DOHH2 (cell line): ENCODE results near the gene ANKRD49.

Experiments used
- H3F3A ChIP-seq: fragments of 200-600 bp; sonication (generic), shearing (Covaris generic); 2 replicates; pipeline ENCODE4 v1.6.0; 2016; ENCODE audit warnings: antibody characterized with exemption, mild to moderate bottlenecking; ENCODE audit not compliant: control insufficient read depth, insufficient read depth
- H3K27ac ChIP-seq: fragments of 200-600 bp; sonication (generic); 2 replicates; pipeline ENCODE4 v1.5.1; 2014; ENCODE audit warnings: low read depth, mild to moderate bottlenecking, low read length, moderate library complexity
- H3K27me3 ChIP-seq: fragments of 200-600 bp; sonication (generic); 2 replicates; pipeline ENCODE4 v1.6.1; 2014; ENCODE audit warnings: mild to moderate bottlenecking, low read length, mixed read lengths; ENCODE audit not compliant: control insufficient read depth
- H3K36me3 ChIP-seq: fragments of 200-600 bp; sonication (generic); 2 replicates; pipeline ENCODE4 v1.6.1; 2014; ENCODE audit warnings: mild to moderate bottlenecking, low read length, moderate library complexity, mixed read lengths; ENCODE audit not compliant: control insufficient read depth
- H3K4me1 ChIP-seq: fragments of 200-600 bp; sonication (generic); 2 replicates; pipeline ENCODE4 v1.6.1; 2014; ENCODE audit warnings: mild to moderate bottlenecking, low read length, mixed read lengths; ENCODE audit not compliant: control insufficient read depth
- H3K4me2 ChIP-seq: fragments of 200-600 bp; sonication (generic); 2 replicates; pipeline ENCODE4 v1.6.0; 2014; ENCODE audit warnings: mild to moderate bottlenecking, low read length, moderate library complexity
- H3K4me3 ChIP-seq: fragments of 200-600 bp; sonication (generic); 2 replicates; pipeline ENCODE4 v1.5.1; 2014; ENCODE audit warnings: mild to moderate bottlenecking, low read length, mixed read lengths
- H3K79me2 ChIP-seq: fragments of 200-600 bp; sonication (generic); 2 replicates; pipeline ENCODE4 v1.6.1; 2014; ENCODE audit warnings: mild to moderate bottlenecking, low read length, mixed read lengths; ENCODE audit not compliant: control insufficient read depth
- H3K9me2 ChIP-seq: fragments of 200-600 bp; sonication (generic); replicated peaks from 2 replicates; pipeline ENCODE4 v1.6.1; 2014; ENCODE audit warnings: mild to moderate bottlenecking, low read length, mixed read lengths; ENCODE audit not compliant: control insufficient read depth
- H3K9me3 ChIP-seq: fragments of 200-600 bp; sonication (generic); 2 replicates; pipeline ENCODE4 v1.6.1; 2014; ENCODE audit warnings: antibody characterized with exemption, low read length, mixed read lengths; ENCODE audit not compliant: control insufficient read depth, insufficient read depth
- H4K20me1 ChIP-seq: fragments of 200-600 bp; sonication (generic); 2 replicates; pipeline ENCODE4 v1.6.0; 2014; ENCODE audit warnings: low read depth, mild to moderate bottlenecking, antibody characterized with exemption, low read length, moderate library complexity; ENCODE audit not compliant: control insufficient read depth, insufficient read depth
- EZH2phosphoT487 ChIP-seq: fragments of 200-600 bp; sonication (generic); IDR thresholded peaks from 2 replicates; pipeline ENCODE4 v1.6.1; 2017; ENCODE audit warnings: borderline replicate concordance, mild to moderate bottlenecking, antibody characterized with exemption, low read length, moderate library complexity, mixed read lengths
- TF ChIP-seq, protein P1 (sequence below): fragments of 200-600 bp; sonication (generic); IDR thresholded peaks from one replicate; pipeline ENCODE4 v1.5.1; 2014; ENCODE audit warnings: antibody characterized with exemption, mild to moderate bottlenecking, low read depth, low read length; ENCODE audit not compliant: poor library complexity, severe bottlenecking

ANKRD49 gene

DNA sequence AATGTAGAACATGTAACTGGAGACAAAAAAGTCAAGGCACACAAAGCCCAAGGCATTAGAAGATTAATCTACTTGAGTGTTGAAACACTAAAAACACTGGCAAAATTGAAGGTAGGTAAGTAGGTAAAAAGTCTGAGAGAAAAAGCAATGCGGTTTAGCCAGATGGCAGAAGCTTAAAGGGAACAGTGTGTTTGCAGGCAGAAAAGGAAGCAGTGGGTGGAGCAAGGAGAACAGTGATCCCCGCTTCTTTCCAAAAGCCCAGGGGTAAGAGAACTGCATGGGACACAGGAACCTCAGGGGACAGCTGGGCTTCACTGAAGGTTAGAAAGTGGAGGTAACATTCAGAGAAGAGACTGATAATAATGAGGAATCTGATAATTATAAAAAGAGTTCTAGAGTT, 16.2 kb upstream of the ANKRD49 start:
- H3K27ac ChIP-seq, result no peak overlapping the region
- no peak overlapping the region for H3K4me3 ChIP-seq
- no peaks in the 10 kb centered on the region for H3K9me3 ChIP-seq
- H3K4me2 ChIP-seq, result no peak overlapping the region
- H3F3A ChIP-seq, result no peaks in the 10 kb centered on the region
- H4K20me1 ChIP-seq, result no peaks in the 10 kb centered on the region
- peaks cover 92% of the 10 kb centered on the region for H3K36me3 ChIP-seq
- TF ChIP-seq, protein P1, sequence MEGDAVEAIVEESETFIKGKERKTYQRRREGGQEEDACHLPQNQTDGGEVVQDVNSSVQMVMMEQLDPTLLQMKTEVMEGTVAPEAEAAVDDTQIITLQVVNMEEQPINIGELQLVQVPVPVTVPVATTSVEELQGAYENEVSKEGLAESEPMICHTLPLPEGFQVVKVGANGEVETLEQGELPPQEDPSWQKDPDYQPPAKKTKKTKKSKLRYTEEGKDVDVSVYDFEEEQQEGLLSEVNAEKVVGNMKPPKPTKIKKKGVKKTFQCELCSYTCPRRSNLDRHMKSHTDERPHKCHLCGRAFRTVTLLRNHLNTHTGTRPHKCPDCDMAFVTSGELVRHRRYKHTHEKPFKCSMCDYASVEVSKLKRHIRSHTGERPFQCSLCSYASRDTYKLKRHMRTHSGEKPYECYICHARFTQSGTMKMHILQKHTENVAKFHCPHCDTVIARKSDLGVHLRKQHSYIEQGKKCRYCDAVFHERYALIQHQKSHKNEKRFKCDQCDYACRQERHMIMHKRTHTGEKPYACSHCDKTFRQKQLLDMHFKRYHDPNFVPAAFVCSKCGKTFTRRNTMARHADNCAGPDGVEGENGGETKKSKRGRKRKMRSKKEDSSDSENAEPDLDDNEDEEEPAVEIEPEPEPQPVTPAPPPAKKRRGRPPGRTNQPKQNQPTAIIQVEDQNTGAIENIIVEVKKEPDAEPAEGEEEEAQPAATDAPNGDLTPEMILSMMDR, result no peak
- TF ChIP-seq EZH2phosphoT487, result no peak
- H3K9me2 ChIP-seq, result no peaks in the 10 kb centered on the region
- H3K79me2 ChIP-seq, result no peaks in the 10 kb centered on the region
- no peaks in the 10 kb centered on the region for H3K27me3 ChIP-seq
- H3K4me1 ChIP-seq, result peaks cover 4% of the 10 kb centered on the region; the same call in 1 of the 2 replicates

DNA sequence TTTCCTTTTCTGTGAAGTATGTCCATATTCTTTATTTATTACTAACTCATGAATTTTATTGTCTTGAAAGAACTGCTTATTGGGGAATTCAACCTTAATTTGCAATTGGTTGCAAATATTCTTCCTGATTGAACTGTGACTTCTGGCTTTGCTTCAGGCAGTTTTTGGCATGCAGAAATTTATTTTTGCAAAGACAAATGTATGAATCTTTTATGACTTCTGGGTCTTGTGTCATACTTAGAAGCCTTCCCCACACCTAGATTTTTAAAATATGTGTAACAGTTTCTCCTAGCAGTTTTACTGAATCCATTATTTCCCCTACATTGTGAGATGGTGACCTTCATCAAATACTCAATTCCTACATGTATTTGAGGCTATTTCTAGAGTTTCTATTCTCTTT, 12.4 kb upstream of the ANKRD49 start:
- Histone ChIP-seq H3K9me3 (no peaks in the 10 kb centered on the region), H3K4me2 (no peak overlapping the region), H3K27me3 (no peaks in the 10 kb centered on the region), H4K20me1 (no peaks in the 10 kb centered on the region), H3K36me3 (peaks cover 94% of the 10 kb centered on the region), H3F3A (no peaks in the 10 kb centered on the region), H3K4me1 (no peaks in the 10 kb centered on the region), H3K79me2 (peaks cover under 1% of the 10 kb centered on the region; the same call in 1 of the 2 replicates), H3K4me3 (no peak overlapping the region), H3K9me2 (no peaks in the 10 kb centered on the region), H3K27ac (no peak overlapping the region)
- no peak for TF ChIP-seq EZH2phosphoT487
- TF ChIP-seq, protein P1, result no peak

DNA sequence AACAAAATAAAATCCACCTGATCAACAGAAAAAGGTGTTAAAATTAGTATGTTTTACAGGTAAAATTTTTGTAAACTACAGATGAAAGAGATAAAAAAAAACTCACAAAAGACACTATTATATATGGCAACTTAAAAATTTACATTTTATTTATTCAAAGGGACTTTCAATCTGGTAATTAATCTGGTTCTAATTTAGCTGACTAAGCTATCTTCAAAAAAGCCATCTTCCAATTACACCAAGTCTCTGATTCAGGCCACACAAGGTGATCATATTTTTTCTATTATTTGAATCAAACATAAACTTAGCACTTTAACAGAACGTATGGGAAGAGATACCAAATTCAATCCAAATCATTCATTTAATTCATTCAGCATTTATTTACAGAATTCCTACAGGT, 7.7 kb upstream of the ANKRD49 start:
- H3K27me3 ChIP-seq, result no peaks in the 10 kb centered on the region
- H3K9me2 ChIP-seq, result no peaks in the 10 kb centered on the region
- no peaks in the 10 kb centered on the region for H4K20me1 ChIP-seq
- H3K79me2 ChIP-seq, result peaks cover 29% of the 10 kb centered on the region
- H3K4me3 ChIP-seq, result no peak overlapping the region
- H3F3A ChIP-seq, result no peaks in the 10 kb centered on the region
- TF ChIP-seq EZH2phosphoT487, result no peak
- TF ChIP-seq, protein P1, result no peak
- H3K36me3 ChIP-seq, result peaks cover 96% of the 10 kb centered on the region
- no peaks in the 10 kb centered on the region for H3K4me1 ChIP-seq
- no peak overlapping the region for H3K27ac ChIP-seq
- H3K4me2 ChIP-seq, result no peak overlapping the region
- no peaks in the 10 kb centered on the region for H3K9me3 ChIP-seq
